K562 (cell line): ENCODE data around the gene KIAA1958. TPM values are rescaled to one million over a fixed set of nuclear protein-coding genes. Genes with fewer than 3 reads are reported as not detected.

Experiments used
- DACH1 ChIP-seq: fragments of 450-650 bp; IDR thresholded peaks from 2 replicates; pipeline ENCODE4 v1.6.1; 2018; ENCODE audit not compliant: partially characterized antibody
- ESRRA ChIP-seq: fragments of 450-650 bp; IDR thresholded peaks from 2 replicates; pipeline ENCODE4 v1.6.1; 2014; ENCODE audit warnings: low read depth, mild to moderate bottlenecking, moderate library complexity, borderline replicate concordance
- FOXP1 ChIP-seq: sonication (generic); formaldehyde crosslinking; IDR thresholded peaks from 2 replicates; pipeline ENCODE4 v1.8.0; 2022; ENCODE audit warnings: mild to moderate bottlenecking, missing genetic modification reagents
- HLTF ChIP-seq: fragments of 450-650 bp; IDR thresholded peaks from 2 replicates; pipeline ENCODE4 v1.6.1; 2016
- NBN ChIP-seq: fragments of 450-650 bp; IDR thresholded peaks from 2 replicates; pipeline ENCODE4 v1.6.1; 2016; ENCODE audit warnings: low read depth, mild to moderate bottlenecking
- NKRF ChIP-seq: fragments of 450-650 bp; IDR thresholded peaks from 2 replicates; pipeline ENCODE4 v1.6.1; 2016; ENCODE audit warnings: borderline replicate concordance
- SIX5 ChIP-seq, 2 experiments: IDR thresholded peaks; 2 replicates each; pipeline ENCODE4 v1.6.1; 2011; ENCODE audit warnings: low read length in 2 of 2, borderline replicate concordance in 1 of 2, low read depth in 1 of 2, mild to moderate bottlenecking in 1 of 2, moderate library complexity in 1 of 2; ENCODE audit not compliant: insufficient read depth in 1 of 2
- TFE3 ChIP-seq: fragments of 450-650 bp; formaldehyde crosslinking; IDR thresholded peaks from 2 replicates; pipeline ENCODE4 v1.4.0; 2020; ENCODE audit warnings: mild to moderate bottlenecking, mixed read lengths
- ZNF140 ChIP-seq: fragments of 250-450 bp; sonication (Bioruptor Pico); IDR thresholded peaks from 2 replicates; pipeline ENCODE4 v1.8.0; 2021; ENCODE audit warnings: moderate library complexity, mild to moderate bottlenecking, inconsistent platforms
- ZNF609 ChIP-seq: sonication (generic); formaldehyde crosslinking; IDR thresholded peaks from 2 replicates; pipeline ENCODE4 v1.8.1; 2023; ENCODE audit warnings: missing genetic modification reagents, mild to moderate bottlenecking, borderline replicate concordance
- polyA plus RNA-seq, 8 experiments: library from polyadenylated mRNA; depleted of rRNA in 4 of 8; stranded (reverse) in 5 of 8; unstranded in 3 of 8; fragments of >200 nt; fragmentation: Nextera tagmentation in 2 of 8; fragmentation: Illumina TruSeq in 1 of 8; extraction: Ambion mirVana in 2 of 8; extraction: Trizol in 1 of 8; gene quantifications; 2 replicates each; pipeline versions ENCODE4 v1.2.1 to v1.2.3, GENCODE V29; 2011 to 2014; ENCODE audit warnings: inconsistent platforms in 1 of 8, missing spikeins in 1 of 8
- total RNA-seq, 7 experiments: library from RNA; depleted of rRNA in 6 of 7; stranded (reverse); fragments of >200 nt in 6 of 7; fragmentation: Illumina TruSeq in 2 of 7; extraction: Trizol in 2 of 7; gene quantifications; 2 replicates each; pipeline versions ENCODE4 v1.2.1 to v1.2.3, GENCODE V29; 2011 to 2021; ENCODE audit warnings: low replicate concordance in 1 of 7

KIAA1958 gene
- total and polyA plus RNA-seq, 9 of the 15 experiments (the other 6 are each of a cell fraction or from before 2014, with no cell fraction given): 1.1 to 16.0 (median 10.1) TPM

- TF ChIP-seq NKRF (no peak), SIX5 (IDR thresholded peaks at IDR 0.05; ENCODE audit: borderline replicate concordance in 1 of 2, insufficient read depth in 1 of 2, low read depth in 1 of 2, low read length in 2 of 2) (no peak), FOXP1 (CRISPR knock-in tag) (no peak), HLTF (no peak), ZNF609 (CRISPR knock-in tag) (no peak), TFE3 (CRISPR knock-in tag) (no peak), DACH1 (no peak), ZNF140 (CRISPR knock-in tag) (no peak), NBN (no peak), ESRRA (no peak)
Observed at GRCh38 chr9:112493393-112494137, 6.9 kb downstream of the KIAA1958 start (continued).
